HEK293T (cell line): Measurements from ENCODE around the gene IL1RN.

Experiments
- BHLHE40 ChIP-seq: fragments of 450-650 bp; IDR thresholded peaks from 2 replicates; pipeline ENCODE4 v1.6.1; 2016; ENCODE audit warnings: mild to moderate bottlenecking, moderate library complexity, borderline replicate concordance
- ELF4 ChIP-seq: fragments of 450-650 bp; IDR thresholded peaks from 2 replicates; pipeline ENCODE4 v1.6.1; 2017; ENCODE audit warnings: antibody characterized with exemption
- FOXA1 ChIP-seq: fragments of 450-650 bp; IDR thresholded peaks from 2 replicates; pipeline ENCODE4 v1.6.1; 2016; ENCODE audit warnings: mild to moderate bottlenecking
- FOXK2 ChIP-seq: fragments of 450-650 bp; IDR thresholded peaks from 2 replicates; pipeline ENCODE4 v1.6.1; 2016; ENCODE audit warnings: mild to moderate bottlenecking
- FOXM1 ChIP-seq: fragments of 450-650 bp; IDR thresholded peaks from 2 replicates; pipeline ENCODE4 v1.6.1; 2017; ENCODE audit warnings: mild to moderate bottlenecking, borderline replicate concordance
- HDGF ChIP-seq: fragments of 450-650 bp; IDR thresholded peaks from 2 replicates; pipeline ENCODE4 v1.6.1; 2017; ENCODE audit warnings: antibody characterized with exemption, borderline replicate concordance
- L3MBTL2 ChIP-seq: fragments of 450-650 bp; conservative IDR thresholded peaks from 2 replicates; pipeline ENCODE4 v1.6.1; 2016; ENCODE audit warnings: mild to moderate bottlenecking
- LEF1 ChIP-seq: fragments of 450-650 bp; IDR thresholded peaks from 2 replicates; pipeline ENCODE4 v1.6.1; 2017; ENCODE audit warnings: mild to moderate bottlenecking, borderline replicate concordance
- NFRKB ChIP-seq: fragments of 450-650 bp; IDR thresholded peaks from 2 replicates; pipeline ENCODE4 v1.6.1; 2016; ENCODE audit warnings: mild to moderate bottlenecking, moderate library complexity
- SP1 ChIP-seq: fragments of 450-650 bp; IDR thresholded peaks from 2 replicates; pipeline ENCODE4 v1.6.1; 2017
- SUZ12 ChIP-seq: fragments of 450-650 bp; IDR thresholded peaks from 2 replicates; pipeline ENCODE4 v1.6.1; 2016; ENCODE audit warnings: mild to moderate bottlenecking
- TARDBP ChIP-seq: fragments of 450-650 bp; IDR thresholded peaks from 2 replicates; pipeline ENCODE4 v1.6.1; 2016
- ZNF384 ChIP-seq: fragments of 450-650 bp; IDR thresholded peaks from 2 replicates; pipeline ENCODE4 v1.6.1; 2016
- TF ChIP-seq, protein P1 (sequence below): fragments of 450-650 bp; IDR thresholded peaks from 2 replicates; pipeline ENCODE4 v1.6.1; 2016

DNA sequence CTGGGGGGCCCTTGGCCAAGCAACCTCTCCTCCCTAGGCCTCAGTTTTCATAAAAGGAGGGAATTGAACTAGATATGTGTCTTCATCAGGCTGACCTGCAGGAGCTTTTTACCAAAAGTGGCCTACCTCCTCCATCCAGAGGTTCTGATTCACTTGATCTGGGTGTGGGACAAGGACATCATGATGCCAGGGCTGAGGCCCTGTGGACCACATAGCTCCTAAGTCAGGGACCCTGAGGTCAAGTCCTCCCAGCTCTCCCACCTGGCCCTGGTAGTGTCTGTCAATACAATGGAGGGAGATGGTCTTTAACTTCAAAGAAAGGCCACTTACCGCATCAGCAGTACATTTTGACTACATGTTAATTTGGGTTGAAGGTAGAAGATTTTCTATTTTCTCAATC is 10.4 kb downstream of the IL1RN start:
- TF ChIP-seq FOXM1, result no peak
- no peak for TF ChIP-seq LEF1
- TF ChIP-seq SP1, result no peak
- TF ChIP-seq NFRKB, result no peak
- TF ChIP-seq HDGF, result no peak
- TF ChIP-seq FOXK2, result no peak
- no peak for TF ChIP-seq SUZ12
- TF ChIP-seq ZNF384, result no peak
- TF ChIP-seq FOXA1, result no peak
- TF ChIP-seq, protein P1, sequence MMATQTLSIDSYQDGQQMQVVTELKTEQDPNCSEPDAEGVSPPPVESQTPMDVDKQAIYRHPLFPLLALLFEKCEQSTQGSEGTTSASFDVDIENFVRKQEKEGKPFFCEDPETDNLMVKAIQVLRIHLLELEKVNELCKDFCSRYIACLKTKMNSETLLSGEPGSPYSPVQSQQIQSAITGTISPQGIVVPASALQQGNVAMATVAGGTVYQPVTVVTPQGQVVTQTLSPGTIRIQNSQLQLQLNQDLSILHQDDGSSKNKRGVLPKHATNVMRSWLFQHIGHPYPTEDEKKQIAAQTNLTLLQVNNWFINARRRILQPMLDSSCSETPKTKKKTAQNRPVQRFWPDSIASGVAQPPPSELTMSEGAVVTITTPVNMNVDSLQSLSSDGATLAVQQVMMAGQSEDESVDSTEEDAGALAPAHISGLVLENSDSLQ, result no peak
- TF ChIP-seq TARDBP, result no peak
- no peak for TF ChIP-seq ELF4
- TF ChIP-seq BHLHE40, result no peak
- no peak for TF ChIP-seq L3MBTL2
